Measurements from ENCODE around the gene NDUFS3.

DNA sequence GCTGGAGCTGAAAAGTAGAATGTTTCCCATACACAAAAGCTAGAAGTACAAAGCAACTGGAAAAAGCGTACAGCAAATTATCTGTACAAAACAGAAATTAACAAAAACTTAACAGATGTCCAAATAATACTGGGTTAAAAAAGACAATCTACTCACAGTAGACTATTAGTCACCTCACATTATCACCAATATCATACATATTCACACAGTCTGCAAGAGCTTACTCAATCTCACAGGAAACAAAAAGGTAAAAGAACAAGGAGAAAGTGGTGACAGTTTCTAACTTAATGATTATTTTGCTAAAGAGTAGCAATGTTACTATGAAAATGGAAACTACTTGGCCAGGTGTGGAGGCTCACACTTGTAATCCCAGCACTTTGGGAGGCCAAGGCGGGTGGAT lies 37.8 kb upstream of the NDUFS3 start:
- TF ChIP-seq, protein P1, sequence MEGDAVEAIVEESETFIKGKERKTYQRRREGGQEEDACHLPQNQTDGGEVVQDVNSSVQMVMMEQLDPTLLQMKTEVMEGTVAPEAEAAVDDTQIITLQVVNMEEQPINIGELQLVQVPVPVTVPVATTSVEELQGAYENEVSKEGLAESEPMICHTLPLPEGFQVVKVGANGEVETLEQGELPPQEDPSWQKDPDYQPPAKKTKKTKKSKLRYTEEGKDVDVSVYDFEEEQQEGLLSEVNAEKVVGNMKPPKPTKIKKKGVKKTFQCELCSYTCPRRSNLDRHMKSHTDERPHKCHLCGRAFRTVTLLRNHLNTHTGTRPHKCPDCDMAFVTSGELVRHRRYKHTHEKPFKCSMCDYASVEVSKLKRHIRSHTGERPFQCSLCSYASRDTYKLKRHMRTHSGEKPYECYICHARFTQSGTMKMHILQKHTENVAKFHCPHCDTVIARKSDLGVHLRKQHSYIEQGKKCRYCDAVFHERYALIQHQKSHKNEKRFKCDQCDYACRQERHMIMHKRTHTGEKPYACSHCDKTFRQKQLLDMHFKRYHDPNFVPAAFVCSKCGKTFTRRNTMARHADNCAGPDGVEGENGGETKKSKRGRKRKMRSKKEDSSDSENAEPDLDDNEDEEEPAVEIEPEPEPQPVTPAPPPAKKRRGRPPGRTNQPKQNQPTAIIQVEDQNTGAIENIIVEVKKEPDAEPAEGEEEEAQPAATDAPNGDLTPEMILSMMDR (IDR thresholded peaks at IDR 0.05; ENCODE audit: low read depth, low read length), result no peak
- TF ChIP-seq POLR2A (IDR thresholded peaks at IDR 0.05; ENCODE audit: extremely low read depth, insufficient read length), result no peak
- TF ChIP-seq, protein P2, sequence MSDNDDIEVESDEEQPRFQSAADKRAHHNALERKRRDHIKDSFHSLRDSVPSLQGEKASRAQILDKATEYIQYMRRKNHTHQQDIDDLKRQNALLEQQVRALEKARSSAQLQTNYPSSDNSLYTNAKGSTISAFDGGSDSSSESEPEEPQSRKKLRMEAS (IDR thresholded peaks at IDR 0.05; ENCODE audit: low read depth, low read length), result no peak
